ENCODE measurements around the gene ATXN1. TPM values are rescaled to one million over a fixed set of nuclear protein-coding genes. Genes with fewer than 3 reads are reported as not detected.

Gene ATXN1
- total RNA-seq, 1 experiment from 2014 or later = 5.6 TPM

DNA sequence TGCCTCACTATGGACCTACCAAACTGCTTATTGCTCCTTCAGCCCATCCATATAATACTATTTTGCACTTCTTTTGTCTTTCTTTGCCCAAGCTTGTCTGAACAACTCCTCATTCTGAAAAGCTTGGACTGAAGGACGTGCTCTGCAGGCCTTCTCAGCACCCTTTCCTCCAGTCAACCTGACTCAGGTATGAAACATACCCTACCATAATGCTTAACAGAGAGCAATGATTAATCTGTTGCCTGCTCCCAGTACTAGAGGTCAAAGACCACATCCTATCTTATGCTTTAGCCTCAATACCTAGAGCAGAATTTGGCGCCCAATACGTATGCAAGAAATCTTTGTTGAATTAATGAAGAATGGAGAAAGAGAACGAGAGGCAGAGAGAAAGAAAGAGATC, 55.2 kb downstream of the ATXN1 start:
- DNase-seq = no peak
- Histone ChIP-seq H3K9me3 (ENCODE audit: control insufficient read depth, low read depth, low read length) (no peaks in the 10 kb centered on the region), H3K4me1 (ENCODE audit: insufficient read depth, low read length) (no peaks in the 10 kb centered on the region; the same call in 1 of the 2 replicates), H2BK5ac (ENCODE audit: insufficient read length, low read length) (no peak overlapping the region), H3K79me2 (ENCODE audit: insufficient read depth, low read length) (no peaks in the 10 kb centered on the region), H2AK5ac (ENCODE audit: insufficient read length, low read length) (no peak overlapping the region), H4K20me1 (ENCODE audit: control insufficient read depth, insufficient read depth, insufficient read length) (no peaks in the 10 kb centered on the region), H3K4me2 (ENCODE audit: insufficient read depth, insufficient read length, low read length) (no peak overlapping the region), H2BK20ac (ENCODE audit: low read depth, low read length, poor library complexity, severe bottlenecking) (no peak overlapping the region), H3K9ac (ENCODE audit: extremely low read depth, insufficient read length, low read length) (no peak overlapping the region), H3K23ac (ENCODE audit: insufficient read length, low read depth, low read length) (no peak overlapping the region), H2AFZ (ENCODE audit: low read length) (no peak overlapping the region), H3K79me1 (ENCODE audit: insufficient read depth, low read depth, low read length, poor library complexity, severe bottlenecking) (no peaks in the 10 kb centered on the region), H3K18ac (ENCODE audit: insufficient read length, low read depth, low read length) (no peak overlapping the region), H4K8ac (replicated peaks; ENCODE audit: insufficient read length, low read depth, low read length) (no peak overlapping the region), H3K14ac (ENCODE audit: insufficient read depth, low read length) (no peak overlapping the region), H2BK120ac (ENCODE audit: low read depth, low read length, poor library complexity, severe bottlenecking) (no peak overlapping the region), H2BK12ac (ENCODE audit: insufficient read length, low read depth, low read length) (no peak overlapping the region), H3K27me3 (ENCODE audit: insufficient read depth, low read length) (no peaks in the 10 kb centered on the region), H4K5ac (ENCODE audit: insufficient read length, low read depth, low read length) (no peak overlapping the region), H4K91ac (ENCODE audit: insufficient read length, low read depth, low read length) (no peak overlapping the region), H3T11ph (ENCODE audit: low read length) (no peak overlapping the region), H3K27ac (ENCODE audit: insufficient read length, low read depth, low read length) (no peak overlapping the region), H3K56ac (ENCODE audit: insufficient read length, low read depth, low read length) (no peak overlapping the region), H3K4ac (ENCODE audit: low read depth, low read length) (no peak overlapping the region), H2BK15ac (ENCODE audit: low read depth, low read length) (no peak overlapping the region), H3K23me2 (ENCODE audit: insufficient read length, low read depth, low read length, poor library complexity, severe bottlenecking) (no peaks in the 10 kb centered on the region)
- Mint-ChIP-seq H3K27me3 (ENCODE audit: low read depth) (no peaks in the 10 kb centered on the region; the same call in 1 of the 2 replicates), H3K4me3 (no peak overlapping the region), H3K9me3 (peaks cover 0 to 2% of the 10 kb centered on the region in 2 experiments; a peak in 1 of 5 replicates), H3K36me3 (ENCODE audit: insufficient read depth in 1 of 3, low read depth in 3 of 3) (no peaks in the 10 kb centered on the region), H3K4me1 (peaks cover 7 to 13% of the 10 kb centered on the region in 2 experiments), H3K27ac (no peak overlapping the region)
- WGBS (ENCODE audit: extremely low coverage, insufficient read length, low lambda C conversion rate) = no CpG with 5 or more reads among the region's 4 CpGs
- TF ChIP-seq, protein P1, sequence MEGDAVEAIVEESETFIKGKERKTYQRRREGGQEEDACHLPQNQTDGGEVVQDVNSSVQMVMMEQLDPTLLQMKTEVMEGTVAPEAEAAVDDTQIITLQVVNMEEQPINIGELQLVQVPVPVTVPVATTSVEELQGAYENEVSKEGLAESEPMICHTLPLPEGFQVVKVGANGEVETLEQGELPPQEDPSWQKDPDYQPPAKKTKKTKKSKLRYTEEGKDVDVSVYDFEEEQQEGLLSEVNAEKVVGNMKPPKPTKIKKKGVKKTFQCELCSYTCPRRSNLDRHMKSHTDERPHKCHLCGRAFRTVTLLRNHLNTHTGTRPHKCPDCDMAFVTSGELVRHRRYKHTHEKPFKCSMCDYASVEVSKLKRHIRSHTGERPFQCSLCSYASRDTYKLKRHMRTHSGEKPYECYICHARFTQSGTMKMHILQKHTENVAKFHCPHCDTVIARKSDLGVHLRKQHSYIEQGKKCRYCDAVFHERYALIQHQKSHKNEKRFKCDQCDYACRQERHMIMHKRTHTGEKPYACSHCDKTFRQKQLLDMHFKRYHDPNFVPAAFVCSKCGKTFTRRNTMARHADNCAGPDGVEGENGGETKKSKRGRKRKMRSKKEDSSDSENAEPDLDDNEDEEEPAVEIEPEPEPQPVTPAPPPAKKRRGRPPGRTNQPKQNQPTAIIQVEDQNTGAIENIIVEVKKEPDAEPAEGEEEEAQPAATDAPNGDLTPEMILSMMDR (conservative IDR thresholded peaks at IDR 0.05) = no peak
